Measurements from ENCODE around the gene C1QL1.

C1QL1 gene

GRCh38 chr17:44912763-44913544, 55.1 kb downstream of the C1QL1 start:
- DNase-seq: no peak

GRCh38 chr17:44911133-44912001, 56.7 kb downstream of the C1QL1 start:
- DNase-seq: no peak

- DNase-seq: no peak
These were observed 57.6 kb downstream of the C1QL1 start for GRCh38 chr17:44910231-44911106.
